Retina (tissue), 1 donor: Measurements from ENCODE around the gene CYRIA.
A peak's percentile ranks its signal among the peaks of the same experiment; 100 is the strongest.

Experiments used
- DNase-seq: peaks from one replicate; pipeline ENCODE4 v3.0.0-alpha.2; 2016

The CYRIA gene

DNA sequence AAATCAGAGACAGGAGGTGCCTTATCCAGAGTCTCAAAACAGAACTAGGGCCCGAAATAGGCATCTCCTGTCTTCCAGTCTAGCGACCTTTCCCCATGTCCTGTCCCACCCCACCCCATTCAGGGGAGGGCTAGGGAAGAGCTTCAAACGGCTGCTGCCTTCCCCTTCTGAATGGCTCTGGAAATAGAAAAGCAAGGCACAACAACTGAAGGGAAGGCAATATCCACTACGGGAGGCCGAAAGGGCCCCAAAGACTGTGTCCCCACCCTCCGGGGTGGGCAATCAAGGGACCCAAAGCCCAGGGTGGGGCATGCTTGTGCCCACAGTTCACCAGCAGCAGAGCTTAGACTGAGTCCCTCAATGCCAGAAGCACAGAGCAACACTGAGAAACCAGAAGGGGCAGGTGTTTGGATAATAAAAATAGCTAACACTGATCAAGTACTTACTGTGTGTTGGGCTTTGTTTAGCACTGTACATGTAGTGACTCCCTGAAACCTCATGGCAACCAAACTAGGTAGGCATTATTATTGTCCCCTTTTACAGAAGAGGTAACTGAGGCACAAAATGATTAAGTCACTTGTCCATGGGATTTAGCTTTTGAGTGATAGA is 38.5 kb downstream of the CYRIA start:
- DNase-seq: no peak

DNA sequence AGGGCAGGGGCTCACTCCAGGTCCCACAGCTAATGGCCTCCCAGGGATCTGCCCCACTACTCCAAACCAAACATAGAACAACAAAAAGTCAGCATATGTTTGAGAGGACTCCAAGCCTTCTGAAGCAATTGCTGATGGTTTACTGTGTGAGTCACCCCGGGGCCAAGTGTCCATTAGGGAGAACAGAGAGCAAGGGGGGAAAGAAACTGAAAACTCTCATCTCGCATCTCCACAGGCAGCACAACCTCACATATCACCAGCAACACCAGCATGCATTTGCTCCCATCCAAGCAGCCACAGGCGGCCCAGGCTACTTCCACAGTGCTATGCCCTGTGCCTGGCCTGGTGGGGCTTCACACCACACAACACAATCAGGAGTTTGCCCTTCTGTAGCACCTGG is 39.1 kb downstream of the CYRIA start:
- no peak for DNase-seq

DNA sequence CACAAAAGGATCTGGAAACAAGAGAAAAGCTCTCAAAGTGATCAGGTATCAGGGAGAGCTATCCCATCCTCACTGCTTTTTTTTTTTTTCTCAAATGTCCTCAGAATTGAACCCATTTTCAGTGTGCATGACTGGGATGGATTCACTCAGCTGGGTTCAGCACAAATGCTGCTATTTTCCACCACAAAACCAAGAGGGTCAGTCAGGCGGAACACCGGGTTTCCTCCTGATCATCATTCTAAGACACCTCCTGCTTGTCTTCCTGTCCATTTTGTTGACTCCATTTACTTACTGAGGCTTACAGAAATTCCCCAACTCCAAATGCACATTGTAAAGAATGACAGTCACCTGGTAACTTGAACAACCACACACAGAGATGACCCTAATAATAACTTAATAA is 39.9 kb downstream of the CYRIA start:
- DNase-seq: no peak

DNA sequence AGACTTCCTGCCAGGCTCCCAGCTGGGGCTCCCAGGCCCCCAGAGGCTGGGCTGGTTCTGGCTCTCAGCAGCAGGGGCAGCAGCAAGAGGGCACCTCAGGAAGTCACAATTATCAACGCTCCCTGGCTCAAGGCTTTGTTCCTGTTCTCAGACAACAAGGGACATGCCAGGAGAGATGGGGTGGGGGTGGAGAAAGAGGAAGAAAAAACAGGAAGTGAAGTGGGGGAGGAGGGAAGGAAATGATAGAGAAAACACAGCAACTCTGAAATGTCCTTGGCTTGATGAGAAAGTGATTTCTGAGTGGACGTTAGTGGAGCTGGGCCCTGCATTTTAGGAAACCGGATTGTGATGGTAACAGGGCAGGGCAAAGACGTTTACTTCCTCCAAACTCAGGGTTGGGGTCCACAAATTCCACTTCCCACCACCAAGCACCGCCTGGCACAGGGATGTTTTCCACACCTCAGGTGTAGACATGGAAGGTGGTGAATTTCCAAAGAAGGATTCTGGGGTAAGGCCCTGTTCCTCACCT is 40.4 kb downstream of the CYRIA start:
- DNase-seq: no peak

DNA sequence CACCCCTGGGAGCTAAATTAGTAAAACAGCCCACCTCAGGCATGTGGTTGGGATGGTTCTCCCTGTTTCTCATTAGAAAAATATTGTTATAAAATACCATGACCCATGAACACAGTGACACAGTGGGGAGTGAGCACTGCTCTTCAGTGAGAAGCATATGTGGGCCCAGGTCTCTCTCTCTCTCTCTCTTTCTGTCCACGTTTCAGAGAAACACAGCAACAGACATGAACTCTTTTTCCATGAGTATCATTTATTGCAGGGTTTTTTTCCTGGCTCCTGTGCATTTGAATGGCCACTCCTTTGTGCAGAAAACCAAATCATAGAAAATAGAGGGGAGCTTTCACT is 41.2 kb downstream of the CYRIA start:
- DNase-seq: no peak

DNA sequence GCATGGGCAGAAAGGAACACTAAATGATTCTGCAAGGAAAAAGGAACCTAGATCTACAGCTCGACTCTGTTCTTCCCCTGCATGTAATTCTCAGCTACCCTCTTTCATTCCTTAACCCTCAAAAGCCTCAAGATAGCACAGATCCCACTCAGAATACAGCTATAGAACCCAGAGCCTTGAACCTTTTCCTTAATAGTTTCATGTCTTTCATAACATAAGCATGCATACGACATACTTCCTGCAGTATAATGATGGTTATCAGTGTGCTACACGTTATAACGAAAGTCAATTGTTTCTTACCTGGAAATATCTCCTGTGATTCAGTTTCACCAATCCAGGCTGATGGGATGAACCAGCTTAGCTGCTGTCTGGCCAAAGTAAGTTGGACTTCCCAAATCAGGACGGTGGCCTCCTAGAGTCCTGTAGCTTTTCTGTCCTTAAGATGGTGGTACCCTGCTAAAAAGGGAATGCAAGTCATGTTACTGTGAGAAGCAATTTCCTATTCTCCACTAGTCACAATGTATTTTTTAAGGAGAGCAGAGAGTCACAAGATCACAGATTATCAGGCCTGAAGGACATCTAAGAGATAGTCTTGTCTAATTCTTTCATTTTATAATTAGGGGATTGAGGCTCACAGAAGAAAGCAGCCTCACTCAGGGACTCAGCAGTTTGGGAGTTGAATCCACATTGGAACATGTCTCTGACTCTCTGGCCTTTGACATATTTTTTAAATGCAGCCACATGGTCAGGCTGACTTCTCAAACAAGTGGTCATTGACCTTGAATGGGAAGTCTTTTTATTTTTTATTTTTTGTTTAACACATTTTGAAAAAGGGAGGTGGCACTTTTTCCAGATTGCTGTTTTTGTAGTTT is 41.8 kb downstream of the CYRIA start:
- no peak for DNase-seq

DNA sequence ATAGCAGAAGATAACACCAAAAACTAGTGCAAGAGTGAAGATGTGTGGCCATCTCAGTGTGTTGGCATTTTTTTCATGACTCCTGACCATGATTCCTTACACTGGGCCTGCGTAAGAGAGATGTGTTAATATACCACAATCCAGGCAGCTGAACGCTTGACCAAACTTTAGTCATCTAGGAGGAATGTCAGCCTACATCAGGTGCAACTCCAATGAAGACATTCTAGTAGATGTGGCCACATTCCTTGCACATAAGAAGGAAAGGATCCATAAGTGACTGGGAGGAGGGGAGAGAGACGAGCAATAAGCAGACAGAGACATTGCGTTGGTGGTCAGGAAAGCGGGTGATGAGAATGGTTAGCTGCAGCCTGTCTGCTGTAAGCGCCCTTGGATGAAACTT is 42.6 kb downstream of the CYRIA start:
- no peak for DNase-seq

DNA sequence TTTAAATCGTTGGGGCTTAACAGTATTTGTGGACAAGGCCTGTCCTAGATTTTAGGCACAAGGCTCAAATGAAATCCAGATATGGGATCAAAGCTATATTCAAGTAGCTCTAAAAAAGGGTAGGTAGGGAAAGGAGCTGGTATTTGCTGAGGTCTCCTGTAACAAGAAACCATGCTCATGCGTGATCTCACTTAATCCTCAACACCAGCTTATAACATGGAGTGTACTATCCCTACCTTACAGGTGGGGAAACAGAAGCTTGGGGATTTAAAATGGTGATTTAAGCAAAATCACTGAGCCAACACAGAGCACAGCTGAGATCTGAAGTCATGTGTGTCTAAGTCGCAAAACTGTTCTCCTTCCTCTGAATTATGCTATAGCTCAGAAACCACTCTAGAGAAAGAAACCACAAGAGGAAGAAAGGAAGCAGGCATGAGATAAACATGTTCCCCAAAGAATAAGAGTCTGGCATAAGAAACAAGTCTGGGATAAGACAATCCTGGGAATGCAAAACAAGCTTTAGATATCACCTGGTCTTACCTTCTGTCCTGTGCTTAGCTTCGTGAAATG is 43.1 kb downstream of the CYRIA start:
- DNase-seq: no peak

DNA sequence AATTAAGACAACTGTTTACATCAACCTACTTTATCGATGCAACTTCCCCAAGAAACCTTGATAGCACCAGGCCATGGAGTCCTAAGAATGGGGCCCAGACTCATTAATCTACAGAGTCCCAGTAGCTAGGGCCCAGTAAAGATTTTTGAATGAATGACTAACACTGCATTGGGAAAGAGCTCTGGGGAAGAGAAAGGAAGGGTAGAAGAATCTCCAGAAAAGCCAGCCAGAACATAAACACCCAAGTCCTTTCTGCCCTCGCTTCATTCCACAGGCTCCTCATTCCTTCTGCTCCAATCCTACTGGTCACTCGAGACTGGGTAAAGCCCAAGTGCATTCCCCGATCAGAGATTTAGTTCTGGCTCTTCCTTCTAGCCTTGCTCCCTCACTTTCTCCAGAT is 44.3 kb downstream of the CYRIA start:
- DNase-seq: no peak

DNA sequence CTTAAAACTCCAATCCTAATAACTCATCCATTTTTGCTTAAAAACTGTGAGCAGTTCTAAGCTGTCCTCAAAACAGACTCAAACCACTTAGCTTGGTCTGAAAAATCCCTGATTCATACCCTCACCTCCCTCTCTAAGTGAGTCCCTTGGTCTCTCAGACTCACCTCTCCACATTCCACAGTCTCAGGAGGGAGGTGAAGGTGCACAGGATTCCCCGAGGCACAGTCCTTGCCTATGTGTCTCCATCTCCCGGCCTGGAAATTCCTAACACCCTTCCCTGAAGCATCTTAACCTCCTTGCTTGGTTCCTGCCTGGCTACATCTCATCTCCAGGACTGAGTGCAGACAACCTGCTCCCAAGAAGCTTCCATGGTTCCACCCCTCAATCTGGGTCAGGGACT is 45.0 kb downstream of the CYRIA start:
- no peak for DNase-seq

DNA sequence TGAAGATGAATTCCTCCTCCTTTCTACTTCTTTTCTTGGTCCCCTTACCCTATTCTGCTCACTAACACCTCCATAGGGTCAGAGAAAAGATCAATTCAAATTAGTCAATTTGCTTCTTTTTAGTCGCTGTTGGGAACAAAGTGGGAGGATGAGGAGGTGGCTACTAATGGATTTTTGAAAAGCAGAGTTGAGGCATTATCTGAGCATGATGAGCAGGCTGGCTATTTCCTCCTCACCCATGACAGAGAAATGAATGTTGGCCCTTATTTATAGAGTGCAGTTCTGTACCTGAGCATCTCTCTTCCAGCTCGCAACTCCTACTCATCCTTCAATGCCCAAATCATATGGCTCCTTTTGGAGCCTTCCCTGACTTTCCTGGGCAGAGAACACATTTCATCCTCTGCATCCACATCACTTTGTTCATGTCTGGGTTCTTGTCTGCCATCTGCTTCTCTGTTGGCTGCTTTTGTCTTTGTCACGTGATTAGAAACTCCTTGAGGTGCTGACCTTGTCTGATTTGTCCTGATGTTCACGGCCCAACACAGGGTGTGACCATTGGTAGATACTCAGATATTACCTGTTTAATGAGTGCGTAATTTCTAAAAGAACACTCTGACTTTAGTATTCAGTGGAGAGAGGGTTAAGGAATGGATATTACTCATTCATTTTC is 45.9 kb downstream of the CYRIA start:
- no peak for DNase-seq

DNA sequence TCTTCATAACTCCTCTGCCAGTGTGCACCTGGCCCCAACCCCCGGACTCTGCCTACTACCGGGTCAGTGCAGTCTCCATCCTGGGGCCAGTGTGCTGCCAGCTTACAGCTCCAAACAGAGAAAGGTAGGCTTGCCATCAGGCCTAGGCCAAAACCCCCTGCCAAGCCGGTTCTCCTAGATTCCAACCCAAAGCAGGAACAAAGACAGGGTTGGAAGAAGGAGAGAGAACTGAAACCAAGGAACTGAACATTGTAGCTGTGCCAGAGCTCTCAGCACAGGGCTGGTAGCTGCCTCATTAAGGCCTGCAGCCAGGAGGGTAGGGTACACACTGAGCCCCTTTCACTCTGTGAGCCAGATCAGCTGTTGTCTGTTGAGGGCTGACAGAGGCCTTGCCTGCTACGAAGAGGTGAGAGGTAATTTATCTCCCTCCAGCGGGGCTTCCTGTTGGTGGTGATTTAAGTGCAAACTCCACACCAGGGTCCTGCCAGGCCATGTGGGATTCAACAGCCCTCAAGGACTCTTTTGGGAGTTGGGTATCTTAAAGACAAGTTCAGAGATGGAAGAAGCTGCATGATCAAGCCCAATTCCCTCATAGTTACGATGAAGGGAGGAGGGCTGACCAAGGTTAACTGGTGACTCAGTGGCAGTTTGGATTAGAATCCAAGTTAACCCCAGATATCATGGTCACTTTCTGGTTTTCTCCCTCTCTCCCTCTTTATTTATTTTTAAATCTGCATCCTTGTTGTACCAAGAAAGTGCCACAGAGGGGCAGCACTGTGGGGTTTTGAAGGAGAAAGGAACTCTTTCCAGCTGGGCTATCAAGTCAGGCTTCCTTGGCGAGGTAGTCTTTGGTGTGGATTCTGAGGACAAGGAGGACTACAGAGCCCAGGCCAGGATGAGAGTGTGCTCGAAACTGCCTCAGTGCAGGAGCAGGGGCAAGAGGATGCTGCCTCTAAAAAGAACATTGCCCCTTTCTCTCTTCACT is 48.1 kb downstream of the CYRIA start:
- peak; percentile 41 for DNase-seq
